Stimulated activated CD4-positive, alpha-beta T cell treated with anti-CD3 and anti-CD28 coated beads, Interleukin-4, amount 100 ng/mL, for 4 hours (primary cell): Measurements from ENCODE around the gene EIF4E3.

Experiments
- DNase-seq, 2 experiments: peaks; one replicate each; pipeline ENCODE4 v3.0.0-alpha.2; 2020

Gene EIF4E3

GRCh38 chr3:71725271-71725991 lies at the start of gene EIF4E3:
Gene EIF4E3, minus strand, starts transcription at chr3:71725402. Its CDS starts 35 bp downstream, at chr3:71725367.
- DNase-seq: peak in 1 of 2 experiments; percentile 56

GRCh38 chr3:71771884-71772283 lies 46.7 kb upstream of the EIF4E3 start:
- DNase-seq: no peak

DNA sequence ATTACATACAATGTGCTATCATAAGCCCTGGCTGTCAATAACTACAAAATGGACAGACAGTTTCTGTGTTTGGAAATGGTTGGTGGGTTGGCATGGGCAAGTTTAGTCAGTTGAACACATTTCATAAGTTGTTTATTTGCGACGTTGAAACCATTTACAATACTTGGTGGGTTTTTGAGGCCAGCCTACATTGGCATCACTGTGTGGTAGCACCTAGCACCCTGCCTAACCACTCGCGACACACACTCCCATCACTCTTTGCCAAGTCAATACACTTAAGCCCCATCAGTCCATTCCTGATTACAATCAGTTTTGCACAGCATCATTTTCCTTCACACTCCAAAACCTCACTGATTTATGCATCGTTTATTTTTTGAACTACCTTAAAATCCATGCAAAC lies 45.9 kb upstream of the EIF4E3 start:
- no peak for DNase-seq

- DNase-seq: no peak
Observed at GRCh38 chr3:71763426-71763825, 38.2 kb upstream of the EIF4E3 start.

DNA sequence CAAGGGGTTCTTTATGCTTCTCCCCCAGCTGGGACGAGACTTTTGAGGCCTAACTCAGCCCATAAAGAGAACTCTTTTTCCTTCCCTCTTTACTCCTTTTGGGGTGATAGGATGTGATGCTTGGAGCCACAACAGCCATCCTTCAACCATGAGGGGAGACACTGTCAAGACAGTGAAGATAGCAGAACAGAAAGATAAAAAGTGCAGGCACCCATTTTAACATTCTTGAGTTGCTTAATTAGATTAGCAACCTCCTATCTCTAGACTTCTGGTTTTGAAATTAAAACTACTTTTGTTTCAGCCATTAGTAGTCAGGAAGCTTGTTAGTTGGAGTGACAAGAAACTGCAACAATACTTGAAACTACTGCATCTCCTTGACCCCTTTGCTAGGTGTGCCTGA lies 34.9 kb upstream of the EIF4E3 start:
- DNase-seq: no peak

DNA sequence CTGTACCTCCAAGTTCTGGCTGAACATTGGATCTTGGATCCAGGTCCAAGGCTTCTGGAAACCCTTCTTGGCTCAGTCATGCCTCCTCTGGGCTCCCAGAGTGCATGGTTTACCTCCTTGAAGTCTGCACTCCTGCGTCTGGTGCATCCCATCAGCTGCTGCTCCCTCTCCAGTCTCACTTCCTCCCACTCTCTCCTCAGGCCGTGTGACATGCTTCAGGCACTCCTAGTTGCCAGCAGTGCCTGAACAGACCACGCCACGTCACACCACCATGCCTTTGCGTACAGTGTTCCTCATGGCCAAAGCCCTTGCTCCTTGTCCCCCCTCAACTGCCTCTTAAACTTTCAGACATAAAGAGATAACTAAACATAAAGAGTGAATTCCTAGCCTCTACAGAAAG lies 34.2 kb upstream of the EIF4E3 start:
- no peak for DNase-seq

DNA sequence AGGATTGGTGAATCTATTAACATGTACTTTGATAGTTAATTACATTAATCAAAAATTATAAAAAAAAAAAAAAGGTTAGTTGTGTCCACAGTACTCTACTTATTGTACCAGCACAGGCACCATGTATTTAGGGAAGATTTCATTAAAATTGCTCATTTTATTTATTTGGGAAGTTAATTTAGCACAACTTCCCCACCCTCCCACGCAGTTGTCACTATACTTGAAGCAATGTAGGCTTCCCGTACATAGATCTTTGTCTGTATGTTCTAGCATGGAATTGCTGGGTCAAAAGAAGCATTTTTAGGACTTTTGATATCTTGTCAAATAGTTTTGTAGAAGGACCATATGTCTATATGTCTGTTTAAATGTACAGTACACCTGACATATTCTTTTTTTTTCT lies 32.9 kb upstream of the EIF4E3 start:
- DNase-seq: no peak

DNA sequence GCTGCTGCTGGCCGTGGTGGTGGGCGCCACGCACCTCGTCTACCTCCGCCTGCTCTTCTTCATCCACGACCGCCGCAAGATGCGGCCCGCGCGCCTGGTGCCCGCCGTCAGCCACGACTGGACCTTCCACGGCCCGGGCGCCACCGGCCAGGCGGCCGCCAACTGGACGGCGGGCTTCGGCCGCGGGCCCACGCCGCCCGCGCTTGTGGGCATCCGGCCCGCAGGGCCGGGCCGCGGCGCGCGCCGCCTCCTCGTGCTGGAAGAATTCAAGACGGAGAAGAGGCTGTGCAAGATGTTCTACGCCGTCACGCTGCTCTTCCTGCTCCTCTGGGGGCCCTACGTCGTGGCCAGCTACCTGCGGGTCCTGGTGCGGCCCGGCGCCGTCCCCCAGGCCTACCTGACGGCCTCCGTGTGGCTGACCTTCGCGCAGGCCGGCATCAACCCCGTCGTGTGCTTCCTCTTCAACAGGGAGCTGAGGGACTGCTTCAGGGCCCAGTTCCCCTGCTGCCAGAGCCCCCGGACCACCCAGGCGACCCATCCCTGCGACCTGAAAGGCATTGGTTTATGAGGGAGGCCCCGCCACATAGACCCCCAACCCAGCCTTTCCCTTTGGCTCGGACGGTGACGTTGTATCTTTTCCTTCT lies 29.5 kb upstream of the EIF4E3 start:
- DNase-seq: no peak

DNA sequence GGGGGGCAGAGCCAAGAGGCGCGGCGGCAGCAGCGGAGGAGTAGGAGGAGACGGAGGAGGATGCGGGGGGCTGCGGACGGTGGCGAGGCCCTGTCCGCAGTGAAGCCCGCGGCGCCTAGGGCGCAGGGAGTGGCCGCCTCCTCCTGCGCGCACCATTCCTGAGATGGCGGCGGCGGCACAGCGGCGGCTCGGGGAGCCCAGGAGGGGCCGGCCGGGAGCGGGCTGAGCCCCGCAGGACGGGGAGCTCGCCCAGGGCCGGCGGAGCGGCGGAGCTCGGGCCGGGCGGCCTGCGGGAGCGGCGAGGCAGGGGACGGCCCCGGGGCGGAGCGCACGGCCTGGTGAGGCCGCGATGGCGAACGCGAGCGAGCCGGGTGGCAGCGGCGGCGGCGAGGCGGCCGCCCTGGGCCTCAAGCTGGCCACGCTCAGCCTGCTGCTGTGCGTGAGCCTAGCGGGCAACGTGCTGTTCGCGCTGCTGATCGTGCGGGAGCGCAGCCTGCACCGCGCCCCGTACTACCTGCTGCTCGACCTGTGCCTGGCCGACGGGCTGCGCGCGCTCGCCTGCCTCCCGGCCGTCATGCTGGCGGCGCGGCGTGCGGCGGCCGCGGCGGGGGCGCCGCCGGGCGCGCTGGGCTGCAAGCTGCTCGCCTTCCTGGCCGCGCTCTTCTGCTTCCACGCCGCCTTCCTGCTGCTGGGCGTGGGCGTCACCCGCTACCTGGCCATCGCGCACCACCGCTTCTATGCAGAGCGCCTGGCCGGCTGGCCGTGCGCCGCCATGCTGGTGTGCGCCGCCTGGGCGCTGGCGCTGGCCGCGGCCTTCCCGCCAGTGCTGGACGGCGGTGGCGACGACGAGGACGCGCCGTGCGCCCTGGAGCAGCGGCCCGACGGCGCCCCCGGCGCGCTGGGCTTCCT lies 28.8 kb upstream of the EIF4E3 start, which contains the start of gene GPR27:
Gene GPR27, plus strand, starts transcription at position 155 of the 909 bp plus-strand sequence. Its CDS starts 195 bp downstream, at position 350.
- peak in 1 of 2 experiments; percentile 26 for DNase-seq

DNA sequence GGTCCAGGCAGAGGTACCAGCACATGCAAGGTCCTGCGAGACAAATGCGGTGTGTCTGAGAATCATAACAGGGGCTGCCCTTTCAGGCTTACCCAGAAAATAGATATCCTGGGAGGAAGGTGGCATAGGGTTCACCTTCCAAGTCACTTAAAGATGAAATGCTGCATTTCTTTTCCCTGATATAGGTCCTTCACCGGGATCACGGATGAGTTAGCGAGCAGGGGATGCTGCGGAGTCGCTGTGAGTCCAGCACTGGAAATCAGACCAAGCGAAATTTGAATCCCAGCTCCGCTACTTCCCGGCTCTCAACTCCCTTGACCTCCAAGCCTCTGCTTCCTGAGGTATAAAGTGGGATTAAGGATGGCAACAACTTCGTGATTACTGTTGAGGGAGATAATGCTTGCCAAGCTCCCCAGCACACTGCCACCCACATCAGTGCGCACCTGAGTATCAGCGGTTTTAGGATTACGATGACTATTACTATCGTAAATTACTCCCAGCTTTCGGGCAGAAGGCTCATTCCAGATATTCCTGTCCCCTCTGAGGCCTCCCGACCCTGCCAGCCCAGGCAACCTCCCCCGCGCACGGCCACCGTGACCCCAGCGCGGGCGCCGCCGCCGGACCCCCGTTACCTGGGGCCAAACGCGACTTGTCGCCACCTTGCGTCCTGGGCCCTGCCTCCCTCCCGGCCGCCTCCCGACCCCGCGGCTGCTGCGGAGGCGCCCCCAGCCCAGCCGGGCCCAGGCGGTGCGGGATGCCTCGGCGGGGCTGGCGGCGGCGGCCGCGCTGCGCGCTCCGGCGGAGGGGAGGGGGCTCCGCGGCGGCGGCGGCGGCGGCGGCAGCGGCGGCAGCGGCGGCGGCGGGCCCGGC lies 27.9 kb upstream of the EIF4E3 start:
- no peak for DNase-seq

DNA sequence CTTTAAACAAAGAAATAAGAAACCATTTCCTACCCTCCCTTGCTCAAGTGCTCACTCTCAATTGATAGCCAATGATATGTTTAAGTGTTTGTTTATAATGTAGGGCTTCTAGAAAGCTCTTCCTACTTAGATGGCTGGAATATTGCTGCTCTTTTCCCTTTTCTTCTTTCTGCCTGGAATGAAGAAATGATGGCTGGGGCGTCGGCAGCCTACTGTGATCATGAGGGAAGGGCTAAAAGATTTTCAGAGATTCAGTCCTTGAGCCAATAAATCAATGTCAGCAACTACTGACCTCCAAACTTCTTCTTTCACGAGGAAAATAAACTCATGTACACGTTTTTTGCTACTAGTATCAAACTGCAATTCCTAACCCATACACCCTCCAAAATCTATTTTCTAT lies 26.4 kb upstream of the EIF4E3 start:
- no peak for DNase-seq

DNA sequence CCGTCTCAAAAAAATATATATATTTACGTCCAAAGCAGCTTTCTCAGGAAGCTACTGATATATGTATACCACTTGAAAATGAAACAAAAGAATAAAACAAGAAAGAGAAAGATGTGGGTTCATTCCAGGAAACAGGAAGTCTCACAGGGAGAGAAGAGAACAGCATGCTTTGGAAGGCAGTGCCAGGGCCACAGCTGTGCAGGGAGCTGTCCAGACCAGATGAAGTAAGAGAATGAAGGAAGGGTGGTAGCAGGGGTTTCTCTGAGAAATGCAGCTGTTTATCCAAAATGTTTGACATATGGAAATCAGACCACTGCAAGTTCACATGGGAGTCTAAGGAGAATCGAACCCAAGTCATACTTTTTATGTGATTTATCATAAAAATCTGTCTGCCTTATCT lies 19.5 kb upstream of the EIF4E3 start:
- DNase-seq: no peak

DNA sequence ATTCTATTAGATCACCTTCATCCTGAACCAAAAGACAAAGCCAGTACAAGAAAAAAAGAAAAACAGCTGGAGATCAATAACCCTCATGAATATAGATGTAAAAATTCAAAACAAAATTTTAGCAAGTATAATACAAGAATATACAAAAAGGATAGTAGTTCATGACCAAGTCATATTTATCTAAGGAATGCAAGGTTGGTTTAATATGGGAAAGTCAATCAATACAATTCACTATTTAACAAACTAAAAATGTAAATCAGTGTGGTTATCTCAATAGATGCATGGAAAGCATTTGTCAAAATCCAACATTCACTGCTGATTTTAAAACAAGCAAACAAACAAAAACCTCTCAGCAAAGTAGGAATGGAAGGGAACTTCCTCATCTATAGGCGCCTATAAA lies 17.4 kb upstream of the EIF4E3 start:
- DNase-seq: no peak

DNA sequence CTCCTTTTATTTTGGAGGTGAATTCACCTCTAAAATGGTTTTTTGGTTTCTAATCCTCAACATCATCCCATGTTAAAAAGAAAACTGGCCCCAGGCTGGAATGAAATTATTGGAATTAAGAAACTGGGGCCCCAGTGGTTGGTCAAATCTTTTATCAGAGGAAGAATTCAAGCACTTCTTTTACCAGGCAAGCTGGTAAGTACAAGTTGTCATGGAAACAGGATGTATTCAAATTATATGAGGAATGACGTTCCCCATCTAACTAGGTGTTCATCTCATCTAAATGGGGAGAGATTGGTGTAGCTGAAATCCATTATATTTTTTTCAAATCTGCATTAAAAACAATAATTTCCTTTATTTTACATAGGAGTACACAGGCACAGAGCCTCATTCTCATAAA lies 9.7 kb upstream of the EIF4E3 start:
- no peak for DNase-seq

DNA sequence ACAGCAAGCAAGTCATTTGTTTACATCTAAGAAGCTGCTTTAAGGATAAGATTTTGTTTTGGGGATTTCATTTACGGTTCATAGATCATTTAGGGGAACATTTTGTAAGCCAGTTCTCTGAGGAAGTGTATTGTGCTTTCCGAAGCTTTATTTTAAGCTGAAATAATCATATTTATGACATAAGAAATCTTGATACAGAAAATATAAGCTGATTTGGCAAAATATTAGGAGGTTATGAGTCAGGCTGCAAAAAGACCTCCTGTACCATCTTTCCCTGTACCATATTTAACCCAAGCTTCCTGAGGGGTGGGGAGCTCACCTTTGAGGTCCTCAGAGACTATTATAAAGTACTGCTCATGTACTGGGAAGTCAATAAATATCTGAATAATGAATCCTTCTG lies 8.1 kb upstream of the EIF4E3 start:
- DNase-seq: no peak

- no peak for DNase-seq
Observed at GRCh38 chr3:71732637-71733036, 7.4 kb upstream of the EIF4E3 start.

- no peak for DNase-seq
Observed at GRCh38 chr3:71728632-71729342, 3.6 kb upstream of the EIF4E3 start.

DNA sequence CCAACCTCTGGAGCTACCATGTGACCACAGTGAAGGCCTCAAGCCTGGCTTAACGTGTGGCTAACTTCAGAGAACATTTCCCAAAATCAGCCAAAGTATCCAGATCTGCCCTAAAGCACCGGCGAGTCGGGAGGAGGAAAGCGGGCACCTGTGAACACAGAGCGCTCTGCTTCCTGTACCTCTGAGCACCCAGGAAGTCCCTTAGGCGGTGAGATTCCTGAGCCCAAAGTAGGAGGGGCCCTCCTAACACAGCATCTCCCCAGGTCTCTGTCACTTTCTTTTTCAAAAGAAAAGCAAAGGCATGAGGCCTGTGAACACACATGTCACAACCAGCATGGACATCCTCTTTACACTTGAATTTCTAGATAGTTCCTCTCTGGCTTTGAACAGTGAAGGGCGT lies 944 bp upstream of the EIF4E3 start:
- DNase-seq: peak in 1 of 2 experiments; percentile 60

GRCh38 chr3:71724584-71725270 lies 475 bp downstream of the EIF4E3 start:
- peak in 1 of 2 experiments; percentile 36 for DNase-seq

DNA sequence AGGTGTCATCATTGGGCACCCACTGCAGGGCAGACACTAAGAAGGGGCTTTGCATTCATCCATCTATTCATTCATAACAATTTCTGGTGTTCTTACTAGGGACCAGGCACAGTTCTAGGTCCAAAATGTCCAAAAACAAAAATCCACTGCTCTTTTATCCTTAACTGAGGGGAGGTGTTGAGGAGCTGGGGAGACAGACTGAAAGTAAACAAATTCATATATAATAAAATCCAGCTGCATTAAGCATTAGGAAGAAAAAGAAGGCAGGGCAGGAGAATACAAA lies 1.1 kb downstream of the EIF4E3 start:
- DNase-seq: no peak

GRCh38 chr3:71723452-71724170 lies 1.6 kb downstream of the EIF4E3 start:
- DNase-seq: peak in 1 of 2 experiments; percentile 56
